ENCODE results near the gene TTC21B. TPM values are rescaled to one million over a fixed set of nuclear protein-coding genes. Genes with fewer than 3 reads are reported as not detected.

The TTC21B gene
- total and polyA plus RNA-seq, 2 of the 8 experiments (the other 6 are each of a cell fraction or from before 2014, with no cell fraction given) = 6.9 to 20.8 TPM

DNA sequence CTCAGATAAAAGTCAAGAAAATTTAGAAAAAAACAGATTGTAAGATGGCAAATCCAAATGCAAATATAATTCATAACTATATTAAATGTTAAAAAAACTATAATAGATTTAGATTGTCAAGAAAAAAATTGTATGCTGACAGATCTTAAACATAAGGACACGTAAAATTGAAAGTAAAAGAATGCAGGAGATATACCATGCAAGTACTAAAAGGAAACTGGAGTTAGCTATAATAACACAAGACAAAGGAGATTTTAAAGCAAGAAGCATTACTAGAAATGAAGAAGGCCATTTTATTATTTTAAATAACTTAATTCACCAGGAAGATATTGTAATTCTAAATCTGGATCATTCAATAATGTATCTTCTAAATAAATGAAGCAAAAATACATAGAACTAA lies 48.3 kb downstream of the TTC21B start:
- peaks cover 0 to 33% (median 0%) of the 10 kb centered on the region in 4 experiments; a peak in 2 of 8 replicates for H3K36me3 ChIP-seq (ENCODE audit: control insufficient read depth in 2 of 4, insufficient read depth in 4 of 4, low read length in 3 of 4)
- H2AFZ ChIP-seq (ENCODE audit: low read length) = no peak overlapping the region
- no peak overlapping the region for H3K14ac ChIP-seq (ENCODE audit: insufficient read length)
- H3K79me1 ChIP-seq (ENCODE audit: low read depth, low read length) = no peaks in the 10 kb centered on the region
- no peak overlapping the region for H3K4me3 ChIP-seq (ENCODE audit: extremely low read depth in 1 of 4, insufficient read depth in 2 of 4, low read depth in 3 of 4, low read length in 4 of 4)
- H3K79me2 ChIP-seq (ENCODE audit: control insufficient read depth in 1 of 2, insufficient read depth in 2 of 2, low read length in 2 of 2) = no peaks in the 10 kb centered on the region
- FAIRE-seq = no peak
- H2BK5ac ChIP-seq (ENCODE audit: low read depth, low read length) = no peak overlapping the region
- no peak overlapping the region for H4K5ac ChIP-seq (ENCODE audit: insufficient read length, low read depth, low read length)
- H3K4me1 ChIP-seq (replicated peaks in 1 of 4; ENCODE audit: control insufficient read depth in 3 of 4, insufficient read depth in 4 of 4, low read length in 3 of 4) = no peaks in the 10 kb centered on the region
- no peak overlapping the region for H3K4ac ChIP-seq (replicated peaks; ENCODE audit: insufficient read length, low read depth, low read length)
- H3K18ac ChIP-seq (ENCODE audit: extremely low read depth, low read length) = no peak overlapping the region
- no peak overlapping the region for H3K27ac ChIP-seq (ENCODE audit: low read depth, low read length)
- no peak overlapping the region for H3K4me2 ChIP-seq (ENCODE audit: insufficient read depth in 1 of 2, low read depth in 2 of 2, low read length in 2 of 2)
- H3K27me3 ChIP-seq (replicated peaks in 1 of 4; ENCODE audit: control insufficient read depth in 3 of 4, extremely low read depth in 1 of 4, insufficient read depth in 3 of 4, low read length in 3 of 4) = no peaks in the 10 kb centered on the region
- ChIA-PET CTCF (ENCODE audit: partially characterized antibody) (interaction anchor here (0.9 kb wide), 1 partner anchor 10 kb away, joined by 4 read pairs; no protein-coding TSS in a partner anchor), POLR2A (ENCODE audit: partially characterized antibody) (no interaction called here)
- H3K23ac ChIP-seq (ENCODE audit: insufficient read length) = no peak overlapping the region
- no peaks in the 10 kb centered on the region for H4K20me1 ChIP-seq (replicated peaks in 1 of 2; ENCODE audit: control insufficient read depth in 1 of 2, insufficient read depth in 2 of 2, low read length in 2 of 2)
- H3K9ac ChIP-seq (replicated peaks in 1 of 4; ENCODE audit: extremely low read depth in 1 of 4, low read depth in 3 of 4, low read length in 3 of 4) = no peak overlapping the region
- 92% methylated on average over 1 of the region's 1 CpG; no CpG with 5 or more reads in 1 of the 2 experiments for WGBS, 2 experiments (ENCODE audit: extremely low coverage in 1 of 2, insufficient coverage in 1 of 2, insufficient read length in 1 of 2, insufficient replicate concordance in 2 of 2, low coverage in 1 of 2, low lambda C conversion rate in 2 of 2, missing lambda C conversion rate in 1 of 2)
- no peak overlapping the region for H4K91ac ChIP-seq (replicated peaks; ENCODE audit: insufficient read length, low read length)
- no peak overlapping the region for H3K56ac ChIP-seq (replicated peaks; ENCODE audit: insufficient read length, low read depth, low read length)
- H2BK12ac ChIP-seq (ENCODE audit: low read depth, low read length) = no peak overlapping the region
- H2AK5ac ChIP-seq (ENCODE audit: low read depth, low read length) = no peak overlapping the region
- no peak overlapping the region for H2BK120ac ChIP-seq (replicated peaks; ENCODE audit: low read depth, low read length)
- no peaks in the 10 kb centered on the region for H3K9me3 ChIP-seq (ENCODE audit: insufficient read depth in 2 of 2, low read depth in 1 of 2, low read length in 1 of 2)
- no peak overlapping the region for H2BK15ac ChIP-seq (ENCODE audit: low read length)
- H3K23me2 ChIP-seq (ENCODE audit: low read depth, low read length) = no peaks in the 10 kb centered on the region
- DNase-seq (ENCODE audit: low read depth in 1 of 2, low spot score in 2 of 2) = no peak
- H4K8ac ChIP-seq (ENCODE audit: extremely low read depth, insufficient read depth, low read length) = no peak overlapping the region
- no peak overlapping the region for H2BK20ac ChIP-seq (ENCODE audit: low read length)
- TF ChIP-seq CBX5 (IDR thresholded peaks at IDR 0.05; ENCODE audit: low read depth, low read length) (no peak), TCF12 (IDR thresholded peaks at IDR 0.05; ENCODE audit: low read depth, low read length) (no peak), SRF (IDR thresholded peaks at IDR 0.05; ENCODE audit: low read depth, low read length) (no peak), GTF2F1 (IDR thresholded peaks at IDR 0.05; ENCODE audit: borderline replicate concordance, low read depth, low read length) (no peak), RNF2 (IDR thresholded peaks at IDR 0.05; ENCODE audit: borderline replicate concordance, low read depth, low read length, missing control alignments, poor library complexity, severe bottlenecking) (no peak), SIRT6 (IDR thresholded peaks at IDR 0.05; ENCODE audit: low read length) (no peak), CBX8 (IDR thresholded peaks at IDR 0.05; ENCODE audit: borderline replicate concordance, low read depth, low read length) (no peak), BRCA1 (IDR thresholded peaks at IDR 0.05; ENCODE audit: low read depth, low read length) (no peak), RXRA (IDR thresholded peaks at IDR 0.05; ENCODE audit: insufficient read depth, low read depth, low read length) (no peak)
- TF ChIP-seq, protein P1, sequence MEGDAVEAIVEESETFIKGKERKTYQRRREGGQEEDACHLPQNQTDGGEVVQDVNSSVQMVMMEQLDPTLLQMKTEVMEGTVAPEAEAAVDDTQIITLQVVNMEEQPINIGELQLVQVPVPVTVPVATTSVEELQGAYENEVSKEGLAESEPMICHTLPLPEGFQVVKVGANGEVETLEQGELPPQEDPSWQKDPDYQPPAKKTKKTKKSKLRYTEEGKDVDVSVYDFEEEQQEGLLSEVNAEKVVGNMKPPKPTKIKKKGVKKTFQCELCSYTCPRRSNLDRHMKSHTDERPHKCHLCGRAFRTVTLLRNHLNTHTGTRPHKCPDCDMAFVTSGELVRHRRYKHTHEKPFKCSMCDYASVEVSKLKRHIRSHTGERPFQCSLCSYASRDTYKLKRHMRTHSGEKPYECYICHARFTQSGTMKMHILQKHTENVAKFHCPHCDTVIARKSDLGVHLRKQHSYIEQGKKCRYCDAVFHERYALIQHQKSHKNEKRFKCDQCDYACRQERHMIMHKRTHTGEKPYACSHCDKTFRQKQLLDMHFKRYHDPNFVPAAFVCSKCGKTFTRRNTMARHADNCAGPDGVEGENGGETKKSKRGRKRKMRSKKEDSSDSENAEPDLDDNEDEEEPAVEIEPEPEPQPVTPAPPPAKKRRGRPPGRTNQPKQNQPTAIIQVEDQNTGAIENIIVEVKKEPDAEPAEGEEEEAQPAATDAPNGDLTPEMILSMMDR (IDR thresholded peaks at IDR 0.05; ENCODE audit: control extremely low read depth in 1 of 3, insufficient read depth in 1 of 3, low read depth in 1 of 3, low read length in 3 of 3) = no peak
- TF ChIP-seq, protein P2, sequence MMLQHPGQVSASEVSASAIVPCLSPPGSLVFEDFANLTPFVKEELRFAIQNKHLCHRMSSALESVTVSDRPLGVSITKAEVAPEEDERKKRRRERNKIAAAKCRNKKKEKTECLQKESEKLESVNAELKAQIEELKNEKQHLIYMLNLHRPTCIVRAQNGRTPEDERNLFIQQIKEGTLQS (IDR thresholded peaks at IDR 0.05; ENCODE audit: insufficient read depth, low read depth, low read length) = no peak
